HG02642 (cell line): ENCODE measurements around the gene RPL3.

Experiments
- ATAC-seq: cut with Tn5 transposase; IDR thresholded peaks from one replicate; pipeline ENCODE4 v1.9.1; 2021; ENCODE audit warnings: mild to moderate bottlenecking; ENCODE audit not compliant: unreplicated experiment, poor library complexity

The RPL3 gene

GRCh38 chr22:39302431-39302960 is 16.9 kb downstream of the RPL3 start:
- no peak for ATAC-seq

GRCh38 chr22:39301926-39302325 is 17.5 kb downstream of the RPL3 start:
- no peak for ATAC-seq

DNA sequence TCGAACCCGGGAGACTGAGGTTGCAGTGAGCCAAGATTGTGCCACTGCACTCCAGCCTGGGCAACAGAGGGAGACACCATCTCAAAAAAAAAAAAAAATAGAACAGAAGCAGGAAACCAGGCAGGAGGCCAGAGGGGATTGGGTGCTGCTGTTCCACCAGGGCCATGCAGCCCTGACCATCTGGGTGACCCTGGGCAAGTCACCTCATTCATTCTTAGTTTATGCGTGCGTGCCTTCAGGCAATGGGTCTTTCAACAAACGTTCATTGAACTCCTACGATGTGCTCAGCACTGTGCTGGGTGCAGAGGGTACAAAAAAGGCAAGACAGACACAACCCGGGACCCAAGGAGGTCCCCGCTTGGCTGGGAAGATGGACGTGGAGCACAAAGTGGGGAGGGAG is 18.3 kb downstream of the RPL3 start:
- ATAC-seq: no peak

GRCh38 chr22:39300186-39300830 is 19.1 kb downstream of the RPL3 start:
- ATAC-seq: no peak

- no peak for ATAC-seq
Measured at GRCh38 chr22:39299829-39300178, 19.6 kb downstream of the RPL3 start.

DNA sequence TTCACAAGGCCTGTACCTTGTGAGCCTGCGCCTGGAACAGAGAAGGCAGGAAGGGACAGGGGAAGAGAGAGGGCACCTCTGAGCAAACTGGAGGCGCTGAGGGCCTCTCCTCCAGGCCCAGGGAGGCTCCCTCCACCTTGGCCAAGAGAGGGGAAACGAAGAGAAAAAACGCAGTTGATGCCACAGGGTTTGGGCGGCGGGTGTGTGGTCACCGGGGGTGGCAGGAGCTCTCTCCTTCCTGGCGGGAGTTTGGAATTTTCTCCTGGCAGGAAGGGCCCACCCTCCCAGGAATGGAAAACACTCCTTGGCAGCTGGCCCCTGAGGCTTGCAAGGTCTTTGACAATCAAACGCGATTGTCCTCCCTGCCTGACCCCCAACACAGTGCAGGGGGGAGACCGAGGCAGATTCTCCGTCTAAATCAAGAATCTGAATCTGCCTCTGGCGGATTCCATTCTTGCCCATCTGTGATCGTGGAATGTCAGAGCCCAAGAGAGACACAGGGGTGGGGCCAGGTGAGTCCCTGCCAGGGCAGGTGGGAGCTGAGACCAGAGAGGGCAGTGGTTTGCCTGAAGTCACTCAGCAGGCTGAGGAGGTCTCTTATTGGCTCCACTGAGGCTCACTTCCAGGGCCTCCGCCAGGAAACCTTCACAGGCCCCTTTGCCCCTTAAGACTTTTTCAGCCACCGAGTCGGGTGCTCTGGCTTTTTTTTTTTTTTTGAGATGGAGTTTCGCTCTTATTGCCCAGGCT is 21.0 kb downstream of the RPL3 start:
- no peak for ATAC-seq

DNA sequence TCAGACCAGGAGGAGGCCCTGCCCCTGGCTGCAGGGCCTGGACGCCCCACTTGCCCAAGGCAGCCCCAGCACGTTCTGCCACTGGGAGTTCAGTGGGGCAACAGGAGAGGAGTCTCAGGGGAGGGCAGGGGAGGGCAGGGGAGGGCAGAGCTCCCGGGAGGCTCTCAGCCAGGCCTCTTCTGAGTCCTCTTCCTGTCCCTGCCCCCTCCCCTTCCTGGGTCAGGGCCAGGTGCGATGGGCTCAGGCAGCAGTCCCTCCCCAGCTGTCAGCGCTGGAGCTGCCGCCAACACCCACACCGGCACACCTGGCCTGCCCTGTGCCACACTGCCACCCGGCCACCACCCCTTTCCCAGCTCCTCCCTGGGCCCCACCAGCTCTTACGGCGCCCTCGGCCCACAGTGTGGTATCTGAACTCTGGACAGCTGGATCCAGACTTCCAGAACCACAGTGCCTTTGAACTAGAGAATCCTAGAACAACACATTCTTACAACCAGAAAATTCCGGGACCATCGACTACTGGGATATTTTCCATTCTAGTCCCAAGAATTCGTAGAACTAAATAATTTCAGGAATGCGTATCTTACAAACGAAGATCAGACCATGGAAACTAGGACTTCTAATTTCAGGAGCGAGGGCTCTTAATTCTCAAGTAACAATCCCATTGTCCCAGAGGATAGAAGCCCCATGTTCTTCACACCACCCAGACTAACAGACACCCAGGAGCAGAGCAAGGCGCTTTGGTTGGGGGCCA is 21.8 kb downstream of the RPL3 start:
- ATAC-seq: no peak

- ATAC-seq: no peak
Measured at GRCh38 chr22:39296981-39297489, 22.4 kb downstream of the RPL3 start.

DNA sequence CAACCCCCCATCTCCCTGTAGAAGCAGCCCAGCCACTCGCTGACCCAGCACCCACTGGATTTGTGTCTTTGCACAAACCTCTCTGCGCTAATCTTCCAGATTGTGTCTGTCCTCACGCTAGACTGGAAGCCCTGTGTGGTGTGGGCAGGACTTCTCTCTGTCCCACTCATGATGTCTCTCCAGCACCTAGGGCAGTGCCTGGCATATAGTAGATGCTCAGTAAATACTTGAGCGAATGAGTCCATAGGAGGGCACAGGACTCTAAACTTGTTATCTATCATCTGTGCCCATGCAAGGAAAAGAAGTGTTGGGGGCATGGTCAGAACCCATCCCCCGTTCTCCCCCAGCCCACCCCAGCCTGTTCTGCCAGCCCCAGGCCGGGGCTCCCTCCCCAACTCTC is 22.9 kb downstream of the RPL3 start:
- no peak for ATAC-seq

GRCh38 chr22:39294571-39295468 is 24.6 kb downstream of the RPL3 start:
- no peak for ATAC-seq

DNA sequence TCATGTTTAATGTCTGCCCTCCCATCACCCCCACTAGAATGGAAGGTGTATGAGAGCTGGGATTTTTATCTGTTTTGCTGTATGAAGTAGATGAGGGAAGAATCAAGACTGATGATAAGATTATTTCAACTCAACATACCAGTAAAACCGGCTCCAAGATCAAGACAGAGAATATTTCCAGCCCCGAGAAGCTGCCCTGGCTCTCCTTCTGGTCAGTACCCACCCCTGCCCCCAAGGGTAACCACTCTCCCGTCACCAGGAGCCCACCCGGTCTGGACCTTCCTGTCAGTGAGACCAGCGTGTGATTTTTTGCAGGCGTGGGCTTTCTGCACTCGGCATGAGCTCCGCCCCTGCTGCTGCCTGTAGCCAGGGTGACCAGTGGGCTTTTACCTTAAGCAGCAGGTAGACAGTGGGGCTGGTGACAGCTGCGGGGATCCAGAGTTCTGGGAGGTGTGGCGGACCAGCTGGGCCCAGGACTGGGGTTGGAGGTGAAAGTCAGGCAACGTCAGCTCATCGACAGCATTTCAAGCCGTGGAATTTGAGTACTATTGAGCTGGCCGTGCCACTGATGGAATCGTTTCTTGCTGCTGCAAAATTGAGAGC is 25.6 kb downstream of the RPL3 start:
- no peak for ATAC-seq

GRCh38 chr22:39292561-39293074 is 26.8 kb downstream of the RPL3 start:
- ATAC-seq: no peak

GRCh38 chr22:39292031-39292462 is 27.4 kb downstream of the RPL3 start:
- ATAC-seq: no peak

GRCh38 chr22:39291523-39291922 is 27.9 kb downstream of the RPL3 start:
- ATAC-seq: no peak

DNA sequence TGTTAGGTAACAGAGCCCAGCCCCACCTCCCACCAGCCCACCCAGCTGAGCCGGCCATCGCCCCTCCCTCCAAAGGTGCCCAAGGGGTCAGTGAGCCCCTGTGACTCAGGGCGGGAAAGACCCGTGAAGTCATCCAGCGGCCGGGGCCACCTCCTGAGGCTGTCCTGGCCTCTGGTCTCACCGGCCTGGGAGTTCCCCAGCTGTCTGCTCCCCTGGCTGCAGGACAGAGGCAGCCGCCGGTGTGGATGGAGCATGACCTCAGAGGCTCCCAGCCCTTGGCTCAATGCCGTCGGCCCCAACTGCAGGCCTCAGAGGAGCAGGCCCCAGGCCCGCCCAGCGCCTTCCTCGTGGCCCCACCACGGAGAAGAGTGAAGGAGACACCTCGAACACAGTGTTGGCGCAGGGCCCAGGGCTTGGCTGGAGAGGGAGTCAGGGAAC is 28.7 kb downstream of the RPL3 start:
- no peak for ATAC-seq

DNA sequence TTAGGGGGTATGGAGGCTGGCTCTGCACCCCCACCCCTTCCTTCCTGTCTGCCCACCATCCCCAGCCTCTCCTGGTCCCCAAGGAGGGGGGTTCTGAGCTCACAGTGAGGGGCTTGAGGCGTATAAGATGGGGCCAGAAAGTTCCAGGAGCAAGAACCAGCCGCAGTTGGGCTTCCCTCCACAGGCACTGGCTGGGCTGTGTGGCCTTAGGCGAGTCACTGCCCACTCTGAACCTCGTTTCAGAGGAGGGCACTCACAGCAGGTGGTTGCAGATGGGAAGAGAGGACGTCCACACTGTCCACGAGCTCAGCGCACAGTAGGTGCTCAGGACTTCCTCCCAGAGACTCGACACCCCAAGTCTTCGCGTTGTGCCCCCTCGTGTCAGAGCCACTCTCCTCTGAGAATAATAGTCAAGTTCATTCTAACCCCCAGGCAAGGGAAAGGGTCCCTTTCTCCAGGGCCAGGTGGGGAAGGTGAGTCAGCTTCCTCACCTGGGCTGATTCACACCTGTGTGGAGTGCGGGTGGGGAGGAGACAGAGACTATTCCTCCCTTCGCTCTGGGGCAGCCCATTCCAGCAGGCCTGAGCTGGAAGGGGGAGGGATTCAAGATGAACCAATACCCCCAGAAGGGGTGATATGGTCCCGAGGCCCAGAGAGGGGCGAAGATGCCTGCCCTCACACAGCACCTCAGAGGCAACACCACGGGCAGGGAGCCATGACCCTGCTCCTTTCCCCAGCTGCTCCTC is 29.3 kb downstream of the RPL3 start:
- no peak for ATAC-seq

GRCh38 chr22:39289533-39289932 is 29.9 kb downstream of the RPL3 start:
- no peak for ATAC-seq

DNA sequence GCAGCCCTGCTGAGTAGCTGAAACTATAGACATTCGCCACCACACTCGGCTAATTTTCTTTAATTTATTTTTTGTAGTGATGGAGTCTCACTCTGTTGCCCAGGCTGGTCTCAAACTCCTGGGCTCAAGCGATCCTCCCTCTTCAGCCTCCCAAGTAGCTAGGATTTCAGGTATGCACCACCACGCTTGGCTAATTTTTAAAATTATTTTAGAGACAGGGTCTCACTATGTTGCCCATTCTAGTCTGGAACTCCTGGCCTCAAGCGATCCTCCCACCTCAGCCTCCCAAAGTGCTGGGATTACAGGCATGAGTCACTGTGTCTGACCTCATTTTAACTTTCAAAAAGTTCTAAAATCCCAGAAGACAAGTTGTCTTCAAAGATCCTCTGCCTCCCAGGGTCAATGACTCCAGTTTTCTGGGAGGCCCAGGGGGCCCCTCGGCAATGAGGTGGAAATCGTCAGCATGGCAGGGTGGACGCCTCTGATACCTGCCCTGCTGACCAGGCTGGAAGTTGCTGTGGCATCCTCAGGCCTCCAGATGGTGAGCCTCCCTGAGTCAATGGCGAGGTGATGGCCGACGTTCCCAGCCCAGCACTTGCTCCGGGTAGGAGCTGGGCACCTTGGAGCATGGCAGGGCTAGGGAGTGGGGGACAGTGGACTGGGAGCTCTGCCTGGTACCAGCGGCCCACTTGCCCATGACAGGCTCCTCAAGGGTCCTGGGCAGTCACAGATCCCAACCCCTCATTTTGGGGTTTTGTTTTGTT is 31.1 kb downstream of the RPL3 start:
- no peak for ATAC-seq
